NCI-H82 treated with DMSO at 0.1 percent for 48 hours (cell line): Measurements from ENCODE around the gene WNK2.
"Not testable (repeated sequence)": the region's sequence is repeated elsewhere in the genome, so short reads cannot be mapped to it uniquely, and the experiment has no call there.

Experiments used
- DNase-seq: peaks from one replicate; lab custom pipeline; 2025; ENCODE audit not compliant: unreplicated experiment; lab: John Stamatoyannopoulos, UW

The WNK2 gene

GRCh38 chr9:93183663-93184431 lies at the start of gene WNK2:
Gene WNK2 (plus strand): TSS chr9:93184139. CDS start chr9:93184930, 791 bp downstream.
- no peak for DNase-seq

- DNase-seq: no peak
These were observed 49.0 kb upstream of the WNK2 start for GRCh38 chr9:93134740-93135444.

GRCh38 chr9:93136011-93136440 lies 47.9 kb upstream of the WNK2 start:
- DNase-seq: no peak

- DNase-seq: no peak
These were observed 46.6 kb upstream of the WNK2 start for GRCh38 chr9:93137362-93137761.

- no peak for DNase-seq
These were observed 45.7 kb upstream of the WNK2 start for GRCh38 chr9:93138171-93138764.

GRCh38 chr9:93139365-93140182 lies 44.4 kb upstream of the WNK2 start:
- no peak for DNase-seq

- no peak for DNase-seq
These were observed 42.0 kb upstream of the WNK2 start for GRCh38 chr9:93141771-93142483.

GRCh38 chr9:93143830-93144530 lies 40.0 kb upstream of the WNK2 start:
- DNase-seq: no peak

- DNase-seq: not testable (repeated sequence)
These were observed 37.2 kb upstream of the WNK2 start for GRCh38 chr9:93146696-93147095.

- DNase-seq: no peak
These were observed 36.3 kb upstream of the WNK2 start for GRCh38 chr9:93147632-93148031.

GRCh38 chr9:93148721-93149120 lies 35.2 kb upstream of the WNK2 start:
- no peak for DNase-seq

- no peak for DNase-seq
These were observed 34.6 kb upstream of the WNK2 start for GRCh38 chr9:93149361-93149760.

GRCh38 chr9:93151097-93151784 lies 32.7 kb upstream of the WNK2 start:
- DNase-seq: no peak

GRCh38 chr9:93154293-93154903 lies 29.5 kb upstream of the WNK2 start:
- DNase-seq: peak; percentile 19

- DNase-seq: no peak
These were observed 28.0 kb upstream of the WNK2 start for GRCh38 chr9:93155716-93156474.

- DNase-seq: no peak
These were observed 27.4 kb upstream of the WNK2 start for GRCh38 chr9:93156475-93157008.

GRCh38 chr9:93159601-93160471 lies 24.1 kb upstream of the WNK2 start:
- peak; percentile 16 for DNase-seq
